GM12891 (cell line): ENCODE measurements around the gene ARHGEF28.

Experiments used
- PAX5 ChIP-seq: IDR thresholded peaks from 2 replicates; pipeline ENCODE4 v1.6.1; 2011; ENCODE audit warnings: low read length, moderate library complexity, mild to moderate bottlenecking; ENCODE audit not compliant: insufficient read depth, severe bottlenecking
- POLR2A ChIP-seq: IDR thresholded peaks from 2 replicates; pipeline ENCODE4 v1.6.1; 2011; ENCODE audit warnings: low read depth, low read length, control low read depth
- POLR2AphosphoS5 ChIP-seq: IDR thresholded peaks from 2 replicates; pipeline ENCODE4 v1.6.1; 2011; ENCODE audit warnings: low read depth, low read length, control low read depth
- POU2F2 ChIP-seq: IDR thresholded peaks from 2 replicates; pipeline ENCODE4 v1.6.1; 2011; ENCODE audit warnings: low read depth, mild to moderate bottlenecking, control low read depth, low read length, moderate library complexity
- SPI1 ChIP-seq: IDR thresholded peaks from 2 replicates; pipeline ENCODE4 v1.6.1; 2011; ENCODE audit warnings: low read depth, low read length, control low read depth
- TAF1 ChIP-seq: IDR thresholded peaks from 2 replicates; pipeline ENCODE4 v1.6.1; 2011; ENCODE audit warnings: low read depth, low read length, control low read depth

DNA sequence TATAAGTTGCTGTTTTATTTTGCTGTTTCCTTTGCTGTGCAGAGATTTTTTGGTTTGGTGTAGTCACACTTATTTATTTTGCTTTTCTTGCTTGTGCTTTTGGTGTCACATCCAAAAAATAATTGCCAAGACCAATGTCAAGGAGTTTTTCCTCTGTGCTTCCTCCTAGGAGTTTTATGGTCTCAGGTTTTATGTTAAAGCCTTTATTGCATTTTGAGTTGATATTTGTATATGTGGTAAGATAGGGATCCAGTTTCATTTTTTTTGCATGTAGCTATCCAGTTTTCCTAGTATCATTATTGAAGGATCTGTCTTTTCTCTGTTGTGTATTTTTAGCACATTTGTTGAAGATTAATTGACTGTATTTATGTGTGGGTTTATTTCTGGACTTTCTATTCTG is 210.6 kb downstream of the ARHGEF28 start:
- TF ChIP-seq TAF1: no peak
- no peak for TF ChIP-seq POLR2AphosphoS5
- TF ChIP-seq POLR2A: no peak
- no peak for TF ChIP-seq SPI1
- no peak for TF ChIP-seq PAX5
- no peak for TF ChIP-seq POU2F2
